ENCODE measurements around the gene FRMD4A. TPM values are rescaled to one million over a fixed set of nuclear protein-coding genes. Genes with fewer than 3 reads are reported as not detected.

FRMD4A gene
- total RNA-seq, 1 experiment from 2014 or later = 0.23 TPM

DNA sequence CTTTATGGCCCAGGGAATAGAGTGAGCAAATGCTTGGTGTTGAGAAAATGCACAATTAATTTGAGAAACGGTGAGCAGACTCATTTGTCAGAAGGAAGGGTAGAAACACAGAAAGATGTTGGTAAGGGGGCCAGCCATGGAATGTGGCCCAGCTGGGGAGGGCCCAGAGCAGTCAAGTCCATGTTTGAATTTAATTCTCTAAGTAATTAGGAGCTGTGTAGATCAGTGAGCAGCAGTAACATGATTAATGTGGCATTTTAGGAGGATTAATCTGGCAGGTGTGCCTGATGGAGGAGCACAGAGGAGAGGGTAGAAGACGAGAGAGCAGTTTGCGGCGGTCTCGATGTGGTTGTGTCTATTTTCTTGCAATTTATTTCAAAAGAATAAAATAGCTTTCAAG is 218.7 kb downstream of the FRMD4A start:
- Mint-ChIP-seq H3K9me3 (ENCODE audit: unreplicated experiment) (peaks cover 5% of the 10 kb centered on the region), H3K27ac (ENCODE audit: low read depth, unreplicated experiment) (no peak overlapping the region), H3K4me3 (ENCODE audit: unreplicated experiment) (no peak overlapping the region), H3K27me3 (ENCODE audit: insufficient read depth, unreplicated experiment) (peaks cover 29% of the 10 kb centered on the region), H3K36me3 (ENCODE audit: insufficient read depth, unreplicated experiment) (no peaks in the 10 kb centered on the region), H3K4me1 (ENCODE audit: insufficient read depth, unreplicated experiment) (no peaks in the 10 kb centered on the region)
- no peak for DNase-seq (ENCODE audit: unreplicated experiment)
- CTCF ChIA-PET = no interaction called here
- POLR2A ChIA-PET = no interaction called here
- TF ChIP-seq, protein P1, sequence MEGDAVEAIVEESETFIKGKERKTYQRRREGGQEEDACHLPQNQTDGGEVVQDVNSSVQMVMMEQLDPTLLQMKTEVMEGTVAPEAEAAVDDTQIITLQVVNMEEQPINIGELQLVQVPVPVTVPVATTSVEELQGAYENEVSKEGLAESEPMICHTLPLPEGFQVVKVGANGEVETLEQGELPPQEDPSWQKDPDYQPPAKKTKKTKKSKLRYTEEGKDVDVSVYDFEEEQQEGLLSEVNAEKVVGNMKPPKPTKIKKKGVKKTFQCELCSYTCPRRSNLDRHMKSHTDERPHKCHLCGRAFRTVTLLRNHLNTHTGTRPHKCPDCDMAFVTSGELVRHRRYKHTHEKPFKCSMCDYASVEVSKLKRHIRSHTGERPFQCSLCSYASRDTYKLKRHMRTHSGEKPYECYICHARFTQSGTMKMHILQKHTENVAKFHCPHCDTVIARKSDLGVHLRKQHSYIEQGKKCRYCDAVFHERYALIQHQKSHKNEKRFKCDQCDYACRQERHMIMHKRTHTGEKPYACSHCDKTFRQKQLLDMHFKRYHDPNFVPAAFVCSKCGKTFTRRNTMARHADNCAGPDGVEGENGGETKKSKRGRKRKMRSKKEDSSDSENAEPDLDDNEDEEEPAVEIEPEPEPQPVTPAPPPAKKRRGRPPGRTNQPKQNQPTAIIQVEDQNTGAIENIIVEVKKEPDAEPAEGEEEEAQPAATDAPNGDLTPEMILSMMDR (IDR thresholded peaks at IDR 0.05; ENCODE audit: unreplicated experiment) = no peak
- no TSS peak for BruUV-seq (replicated peaks)
- intact Hi-C loops (cut with micrococcal nuclease) = no loop called here

DNA sequence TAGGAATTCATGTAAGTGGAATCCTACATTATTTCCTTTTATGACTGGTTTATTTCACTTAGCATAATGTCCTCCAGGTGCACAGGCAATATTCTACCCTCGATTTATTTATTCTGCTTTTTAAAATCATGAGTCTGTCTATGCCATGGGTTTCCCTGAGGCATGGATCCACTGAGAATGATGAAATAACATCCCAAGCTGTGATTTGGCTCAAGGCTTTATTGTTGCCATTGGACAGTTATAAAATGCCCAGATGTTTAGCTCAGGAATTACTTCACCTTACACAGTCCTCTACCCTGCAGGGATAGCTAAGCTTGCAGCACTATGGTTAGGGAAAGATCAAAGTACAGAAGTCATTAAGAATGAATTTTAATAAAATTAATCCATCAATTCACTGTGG is 219.5 kb downstream of the FRMD4A start:
- Mint-ChIP-seq H3K27me3 (ENCODE audit: insufficient read depth, unreplicated experiment) (peaks cover 29% of the 10 kb centered on the region), H3K36me3 (ENCODE audit: insufficient read depth, unreplicated experiment) (no peaks in the 10 kb centered on the region), H3K27ac (ENCODE audit: low read depth, unreplicated experiment) (no peak overlapping the region), H3K4me3 (ENCODE audit: unreplicated experiment) (no peak overlapping the region), H3K4me1 (ENCODE audit: insufficient read depth, unreplicated experiment) (no peaks in the 10 kb centered on the region), H3K9me3 (ENCODE audit: unreplicated experiment) (peaks cover 5% of the 10 kb centered on the region)
- no TSS peak for BruUV-seq (replicated peaks)
- ChIA-PET POLR2A (interaction anchor here (0.6 kb wide), 1 partner anchor 206 kb away, joined by 3 read pairs; no protein-coding TSS in a partner anchor), CTCF (no interaction called here)
- TF ChIP-seq, protein P1 (IDR thresholded peaks at IDR 0.05; ENCODE audit: unreplicated experiment) = no peak
- intact Hi-C loops (cut with micrococcal nuclease) = no loop called here
- DNase-seq (ENCODE audit: unreplicated experiment) = no peak

DNA sequence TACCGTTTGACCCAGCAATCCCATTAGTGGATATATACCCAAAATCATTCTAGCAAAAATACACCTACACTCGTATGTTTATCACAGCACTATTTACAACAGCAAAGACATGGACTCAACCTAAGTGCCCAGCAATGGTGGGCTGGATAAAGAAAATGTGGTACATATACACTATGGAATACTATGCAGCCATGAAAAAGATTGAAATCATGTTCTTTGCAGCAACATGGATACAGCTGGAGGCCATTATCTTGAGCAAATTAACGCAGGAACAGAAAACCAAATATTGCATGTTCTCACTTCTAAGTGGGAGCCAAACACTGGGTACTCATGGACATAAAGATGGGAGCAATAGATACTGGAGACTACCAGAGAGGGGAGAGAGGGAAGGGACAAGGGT is 223.9 kb downstream of the FRMD4A start:
- no TSS peak for BruUV-seq (replicated peaks)
- Mint-ChIP-seq H3K27me3 (ENCODE audit: insufficient read depth, unreplicated experiment) (peaks cover 29% of the 10 kb centered on the region), H3K4me3 (ENCODE audit: unreplicated experiment) (no peak overlapping the region), H3K4me1 (ENCODE audit: insufficient read depth, unreplicated experiment) (no peaks in the 10 kb centered on the region), H3K27ac (ENCODE audit: low read depth, unreplicated experiment) (no peak overlapping the region), H3K9me3 (ENCODE audit: unreplicated experiment) (peaks cover 15% of the 10 kb centered on the region), H3K36me3 (ENCODE audit: insufficient read depth, unreplicated experiment) (no peaks in the 10 kb centered on the region)
- TF ChIP-seq, protein P1 (IDR thresholded peaks at IDR 0.05; ENCODE audit: unreplicated experiment) = no peak
- POLR2A ChIA-PET = no interaction called here
- CTCF ChIA-PET = no interaction called here
- intact Hi-C loops (cut with micrococcal nuclease) = no loop called here
- no peak for DNase-seq (ENCODE audit: unreplicated experiment)

DNA sequence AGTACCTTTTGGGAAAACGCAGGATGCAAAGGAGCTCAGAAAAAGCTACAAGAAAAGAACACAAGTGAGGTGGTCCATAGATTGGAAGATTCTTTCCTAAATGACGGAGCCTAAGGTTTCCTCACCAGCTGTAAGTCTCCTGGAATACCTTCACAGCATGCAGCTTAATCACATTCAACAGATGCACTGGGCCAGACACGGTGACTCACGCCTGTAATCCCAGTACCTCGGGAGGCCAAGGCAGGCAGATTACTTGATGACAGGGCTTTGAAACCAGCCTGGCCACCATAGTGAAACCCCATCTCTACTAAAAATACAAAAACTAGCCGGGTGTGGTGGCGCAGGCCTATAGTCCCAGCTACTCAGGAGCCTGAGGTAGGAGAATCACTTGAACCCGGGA is 228.7 kb downstream of the FRMD4A start:
- TF ChIP-seq, protein P1 (IDR thresholded peaks at IDR 0.05; ENCODE audit: unreplicated experiment) = no peak
- intact Hi-C loops (cut with micrococcal nuclease) = no loop called here
- Mint-ChIP-seq H3K4me1 (ENCODE audit: insufficient read depth, unreplicated experiment) (no peaks in the 10 kb centered on the region), H3K27me3 (ENCODE audit: insufficient read depth, unreplicated experiment) (no peaks in the 10 kb centered on the region), H3K27ac (ENCODE audit: low read depth, unreplicated experiment) (no peak overlapping the region), H3K9me3 (ENCODE audit: unreplicated experiment) (peaks cover 15% of the 10 kb centered on the region), H3K36me3 (ENCODE audit: insufficient read depth, unreplicated experiment) (no peaks in the 10 kb centered on the region), H3K4me3 (ENCODE audit: unreplicated experiment) (no peak overlapping the region)
- BruUV-seq (replicated peaks) = no TSS peak
- ChIA-PET CTCF (interaction anchor here (2.1 kb wide), 1 partner anchor 8 kb away, joined by 6 read pairs; no protein-coding TSS in a partner anchor), POLR2A (interaction anchor here (0.8 kb wide), 1 partner anchor 217 kb away, joined by 5 read pairs; no protein-coding TSS in a partner anchor)
- DNase-seq (ENCODE audit: unreplicated experiment) = peak; percentile 25

All from MCF 10A (cell line).